ENCODE measurements around the gene CDH13.
"Not testable (repeated sequence)": the region's sequence is repeated elsewhere in the genome, so short reads cannot be mapped to it uniquely, and the experiment has no call there.

CDH13 gene

GRCh38 chr16:82892324-82892723 is 265.6 kb downstream of the CDH13 start:
- DNase-seq (ENCODE audit: low read depth) = no peak

GRCh38 chr16:82895843-82896242 is 269.1 kb downstream of the CDH13 start:
- DNase-seq (ENCODE audit: low read depth) = no peak

- DNase-seq (ENCODE audit: low read depth) = no peak
These were observed 272.2 kb downstream of the CDH13 start for GRCh38 chr16:82899006-82899405.

GRCh38 chr16:82899731-82900450 is 273.1 kb downstream of the CDH13 start:
- DNase-seq (ENCODE audit: low read depth) = no peak

GRCh38 chr16:82900559-82900958 is 273.8 kb downstream of the CDH13 start:
- DNase-seq (ENCODE audit: low read depth) = no peak

GRCh38 chr16:82911925-82912324 is 285.2 kb downstream of the CDH13 start:
- no peak for DNase-seq (ENCODE audit: low read depth)

GRCh38 chr16:82915139-82915824 is 288.5 kb downstream of the CDH13 start:
- DNase-seq (ENCODE audit: low read depth) = no peak

- DNase-seq (ENCODE audit: low read depth) = no peak
These were observed 291.3 kb downstream of the CDH13 start for GRCh38 chr16:82917886-82918595.

- DNase-seq (ENCODE audit: low read depth) = no peak
These were observed 297.5 kb downstream of the CDH13 start for GRCh38 chr16:82924075-82924854.

- DNase-seq (ENCODE audit: low read depth) = no peak
These were observed 299.7 kb downstream of the CDH13 start for GRCh38 chr16:82926500-82926899.

- not testable (repeated sequence) for DNase-seq (ENCODE audit: low read depth)
These were observed 307.2 kb downstream of the CDH13 start for GRCh38 chr16:82933933-82934332.

- DNase-seq (ENCODE audit: low read depth) = no peak
These were observed 309.0 kb downstream of the CDH13 start for GRCh38 chr16:82935766-82936165.

- no peak for DNase-seq (ENCODE audit: low read depth)
These were observed 310.3 kb downstream of the CDH13 start for GRCh38 chr16:82936941-82937551.

GRCh38 chr16:82937926-82938520 is 311.3 kb downstream of the CDH13 start:
- no peak for DNase-seq (ENCODE audit: low read depth)

GRCh38 chr16:82943371-82943770 is 316.6 kb downstream of the CDH13 start:
- no peak for DNase-seq (ENCODE audit: low read depth)

- DNase-seq (ENCODE audit: low read depth) = no peak
These were observed 318.8 kb downstream of the CDH13 start for GRCh38 chr16:82945420-82946101.

GRCh38 chr16:82947698-82948097 is 320.9 kb downstream of the CDH13 start:
- DNase-seq (ENCODE audit: low read depth) = no peak

- DNase-seq (ENCODE audit: low read depth) = no peak
These were observed 322.2 kb downstream of the CDH13 start for GRCh38 chr16:82949016-82949415.

GRCh38 chr16:82953517-82953916 is 326.7 kb downstream of the CDH13 start:
- DNase-seq (ENCODE audit: low read depth) = no peak

GRCh38 chr16:82954224-82954929 is 327.6 kb downstream of the CDH13 start:
- DNase-seq (ENCODE audit: low read depth) = no peak
